HG02610 (cell line): ENCODE results near the gene TLE5.
A peak's percentile ranks its signal among the peaks of the same experiment; 100 is the strongest.
"Not testable (repeated sequence)": the region's sequence is repeated elsewhere in the genome, so short reads cannot be mapped to it uniquely, and the experiment has no call there.

Source experiments
- ATAC-seq: cut with Tn5 transposase; IDR thresholded peaks from one replicate; pipeline ENCODE4 v1.9.1; 2021; ENCODE audit warnings: mild to moderate bottlenecking, moderate library complexity; ENCODE audit not compliant: unreplicated experiment

Gene TLE5

DNA sequence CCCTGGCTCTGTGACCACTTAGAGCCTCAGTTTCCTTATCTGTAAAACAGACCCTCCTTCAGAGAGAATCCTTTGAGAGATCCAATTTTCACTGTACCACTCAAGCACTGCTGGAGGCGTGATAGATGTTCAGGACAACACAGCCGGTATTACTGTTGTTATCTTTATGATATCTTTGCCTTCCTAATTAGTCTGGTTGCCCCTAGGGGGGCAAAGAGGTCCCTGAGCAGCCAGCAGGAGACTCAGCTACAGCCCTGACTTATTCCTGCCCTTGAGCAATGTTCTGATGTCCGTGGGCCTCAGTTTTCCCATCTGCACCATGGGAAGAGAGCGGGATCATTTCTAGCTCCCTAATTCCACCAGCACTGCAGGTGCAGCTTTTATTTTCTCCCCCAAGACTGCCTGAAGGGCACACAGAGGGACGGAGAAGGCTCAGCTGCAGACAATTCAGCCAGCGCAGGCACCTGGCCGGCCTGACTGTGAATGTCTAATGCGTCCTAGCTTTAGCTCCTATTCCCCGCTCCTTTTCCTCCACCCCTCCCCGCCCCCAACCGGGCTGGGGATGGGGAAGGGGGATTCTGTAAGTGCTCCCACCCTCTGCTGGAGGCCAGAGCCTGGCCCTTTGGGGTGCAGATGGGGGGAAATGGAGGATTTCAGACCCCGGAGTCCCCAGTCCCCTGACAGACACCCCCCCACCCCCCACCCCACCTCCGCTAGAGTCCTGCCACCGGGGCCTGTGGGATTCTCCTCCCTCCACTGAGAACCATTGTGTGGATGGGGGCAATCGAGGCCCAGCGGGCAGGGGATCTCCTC is 16.2 kb downstream of the TLE5 start:
- ATAC-seq: no peak

DNA sequence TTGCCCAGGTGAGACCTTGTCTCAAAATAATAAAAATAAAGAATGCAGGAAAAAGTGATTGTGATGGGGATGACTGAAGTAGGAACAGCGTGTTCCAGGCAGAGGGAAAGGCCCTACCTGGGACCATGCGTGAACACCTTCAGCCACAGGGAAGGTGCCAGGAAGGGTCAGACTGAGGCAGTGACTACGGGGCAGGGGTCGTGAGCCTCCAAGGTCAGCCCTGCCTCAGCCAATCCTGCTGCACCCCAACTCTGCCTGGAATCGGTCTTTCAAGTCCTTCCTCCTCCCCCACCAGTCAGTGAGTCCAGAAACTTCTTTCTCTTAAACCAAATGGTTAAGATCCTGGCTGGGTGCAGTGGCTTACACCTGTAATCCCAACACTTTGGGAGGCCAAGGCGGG is 17.1 kb downstream of the TLE5 start:
- ATAC-seq: no peak

DNA sequence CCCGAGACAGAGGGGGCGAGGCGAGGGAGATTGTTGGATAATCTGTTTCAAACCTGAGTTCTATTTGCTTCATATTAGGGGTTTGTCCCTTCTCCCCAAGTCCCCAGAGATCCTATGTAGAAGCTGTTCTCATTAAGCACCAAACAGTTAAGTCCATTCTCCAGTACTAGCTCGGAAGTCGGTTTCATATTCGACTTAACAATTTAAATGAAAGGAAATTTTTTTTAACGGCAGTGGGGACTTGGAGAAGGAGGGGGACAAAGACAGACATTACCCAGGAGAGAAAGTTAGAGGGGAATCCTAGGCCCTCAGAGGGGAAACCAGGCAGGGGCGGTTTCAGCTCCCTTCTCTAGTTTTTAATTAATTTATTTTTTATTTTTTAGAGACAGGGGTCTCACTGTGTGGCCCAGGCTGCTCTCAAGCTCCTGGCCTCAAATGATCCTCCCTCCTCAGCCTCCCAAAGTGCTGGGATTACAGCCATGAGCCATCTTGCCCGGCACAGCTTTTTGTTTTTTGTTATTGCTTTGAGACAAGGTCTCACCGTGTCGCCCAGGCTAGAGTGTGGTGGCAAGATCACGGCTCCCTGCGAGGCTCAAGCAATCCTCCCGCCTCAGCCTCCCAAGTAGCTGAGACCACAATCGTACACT is 19.6 kb downstream of the TLE5 start:
- ATAC-seq: no peak

DNA sequence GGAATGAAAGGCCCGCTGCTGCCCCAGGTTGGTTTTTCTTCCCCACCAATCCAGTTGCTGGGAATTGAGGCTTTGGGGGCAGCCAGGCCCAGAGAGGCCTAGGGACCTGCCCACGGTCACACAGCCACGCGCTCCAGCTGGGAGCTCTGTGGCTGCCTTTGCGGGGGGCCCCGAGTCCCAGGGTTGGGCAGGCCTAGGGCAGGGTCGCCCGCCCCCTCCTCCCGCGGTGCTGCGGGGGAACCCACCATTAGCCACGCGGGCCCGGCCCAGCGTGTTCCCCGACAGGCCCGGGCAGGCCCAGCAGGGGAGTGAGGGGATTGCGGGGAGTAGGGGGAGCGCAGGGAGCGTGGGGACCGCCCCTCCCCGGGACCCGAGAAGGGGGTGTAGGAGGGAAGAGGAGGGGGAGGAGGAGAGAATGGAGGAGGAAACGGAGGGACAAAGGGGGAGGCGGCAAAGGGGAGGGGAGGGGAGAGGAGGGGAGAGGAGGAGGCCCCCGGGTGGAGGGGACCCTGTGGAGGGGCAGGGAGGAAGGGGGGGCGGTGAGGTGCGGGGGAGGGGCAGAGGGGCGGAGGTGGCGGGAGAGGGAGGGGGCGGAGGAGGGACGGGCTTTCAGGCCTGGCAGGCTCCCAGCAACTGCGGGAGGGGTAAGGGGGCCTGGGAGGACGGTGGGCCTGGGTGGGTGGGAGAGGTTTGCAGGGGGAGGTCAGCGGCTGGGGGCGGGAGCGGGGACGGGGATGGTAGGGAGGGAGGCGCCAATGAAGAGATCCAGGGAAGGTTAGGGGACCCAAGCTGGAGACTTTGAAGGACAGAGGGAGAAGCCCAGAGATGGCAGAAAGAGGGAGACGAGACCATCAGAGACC is 20.3 kb downstream of the TLE5 start:
- no peak for ATAC-seq

DNA sequence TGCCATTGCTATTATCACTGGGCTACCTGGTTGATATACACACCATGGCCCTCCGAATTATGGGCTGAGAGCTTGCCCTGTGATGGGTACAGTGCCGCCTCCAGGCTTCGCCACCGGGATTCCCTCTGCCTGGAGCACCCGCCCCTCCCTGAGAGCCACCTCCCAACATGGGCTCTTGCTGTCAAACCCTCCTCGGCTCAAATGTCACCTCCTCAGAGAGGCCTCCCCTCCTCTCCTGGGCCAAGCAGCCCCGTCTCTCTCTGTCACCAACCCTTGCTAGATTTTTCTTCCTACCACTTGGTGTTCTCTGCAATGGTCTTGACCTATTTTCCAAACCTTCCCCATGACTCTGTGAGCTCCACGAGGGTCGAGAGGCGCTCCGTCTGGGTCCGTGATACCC is 21.0 kb downstream of the TLE5 start:
- ATAC-seq: no peak

DNA sequence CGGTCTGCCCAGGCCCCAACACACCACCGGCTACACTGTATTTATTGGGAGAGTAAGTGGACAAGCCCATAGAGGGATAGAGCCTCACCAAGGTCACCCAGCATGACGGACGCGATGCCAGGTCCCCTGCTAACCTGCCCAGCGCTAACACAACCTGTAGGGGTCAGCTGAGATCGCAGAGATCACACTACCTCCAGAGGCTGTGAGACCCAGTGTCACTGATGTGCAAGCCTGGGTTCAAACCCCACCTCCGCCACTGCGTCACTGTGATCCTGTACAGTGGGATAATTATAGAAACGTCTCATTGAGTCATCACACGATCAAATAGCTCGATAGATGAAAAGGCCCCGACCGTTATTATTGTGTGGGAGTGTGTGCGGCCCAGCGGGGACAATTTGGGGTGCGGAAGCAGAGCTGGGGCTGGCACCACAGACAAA is 22.6 kb downstream of the TLE5 start:
- ATAC-seq: no peak

DNA sequence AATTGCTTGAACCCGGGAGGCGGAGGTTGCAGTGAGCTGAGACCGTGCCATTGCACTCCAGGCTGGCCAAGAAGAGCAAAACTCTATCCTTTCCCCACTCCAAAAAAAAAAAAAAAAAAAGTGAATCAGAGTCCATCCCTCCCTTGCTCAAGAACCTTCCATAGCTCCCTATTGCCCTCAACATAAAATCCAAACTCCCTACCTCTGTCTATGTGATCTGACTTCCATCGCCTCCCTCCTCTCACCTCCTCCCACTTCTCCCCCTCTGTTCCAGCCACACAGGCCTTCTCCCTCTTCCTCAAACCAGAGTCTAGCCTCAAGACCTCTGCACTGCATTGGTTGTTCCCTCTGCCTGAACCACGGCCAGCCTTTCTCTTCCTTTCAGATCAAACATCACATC is 23.2 kb downstream of the TLE5 start:
- ATAC-seq: no peak

DNA sequence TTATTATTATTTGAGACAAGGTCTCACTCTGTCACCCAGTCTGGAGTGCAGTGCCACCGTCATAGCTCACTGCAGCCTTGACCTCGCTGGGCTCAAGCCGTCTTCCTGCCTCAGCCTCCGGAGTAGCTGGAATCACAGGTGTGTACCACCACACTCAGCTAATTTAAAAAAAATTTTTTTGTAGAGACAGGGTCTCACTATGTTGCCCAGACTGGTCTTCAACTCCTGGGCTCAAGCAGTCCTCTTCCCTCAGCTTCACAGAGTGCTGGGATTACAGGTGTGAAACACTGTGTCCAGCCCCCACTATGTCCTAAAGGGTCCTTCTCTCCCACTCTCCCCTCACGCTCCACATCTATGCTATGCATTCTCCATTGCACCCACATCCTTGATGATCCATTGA is 24.1 kb downstream of the TLE5 start:
- no peak for ATAC-seq

DNA sequence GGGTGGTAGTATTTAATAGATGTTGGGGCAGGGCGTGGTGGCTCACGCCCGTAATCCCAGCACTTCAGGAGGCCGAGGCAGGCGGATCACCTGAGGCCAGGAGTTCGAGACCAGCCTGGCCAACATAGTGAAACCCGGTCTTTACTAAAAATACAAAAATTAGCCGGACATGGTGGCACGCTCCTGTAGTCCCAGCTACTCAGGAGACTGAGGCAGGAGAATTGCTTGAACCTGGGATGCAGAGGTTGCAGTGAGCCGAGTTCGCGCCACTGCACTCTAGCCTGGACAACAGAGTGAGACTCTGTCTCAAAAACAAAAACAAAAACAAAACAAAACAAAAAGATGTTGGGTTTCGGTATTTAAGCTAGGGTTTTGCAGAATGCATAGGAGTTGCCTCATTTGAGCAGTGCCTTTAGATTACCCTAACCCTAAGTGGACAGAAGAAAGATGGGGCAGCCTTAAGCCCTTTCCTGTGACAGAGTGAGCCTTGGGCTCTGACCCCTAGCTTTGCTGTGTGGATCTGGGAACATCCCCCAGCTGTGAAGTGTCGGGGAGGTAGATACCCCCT is 25.2 kb downstream of the TLE5 start:
- ATAC-seq: not testable (repeated sequence)

DNA sequence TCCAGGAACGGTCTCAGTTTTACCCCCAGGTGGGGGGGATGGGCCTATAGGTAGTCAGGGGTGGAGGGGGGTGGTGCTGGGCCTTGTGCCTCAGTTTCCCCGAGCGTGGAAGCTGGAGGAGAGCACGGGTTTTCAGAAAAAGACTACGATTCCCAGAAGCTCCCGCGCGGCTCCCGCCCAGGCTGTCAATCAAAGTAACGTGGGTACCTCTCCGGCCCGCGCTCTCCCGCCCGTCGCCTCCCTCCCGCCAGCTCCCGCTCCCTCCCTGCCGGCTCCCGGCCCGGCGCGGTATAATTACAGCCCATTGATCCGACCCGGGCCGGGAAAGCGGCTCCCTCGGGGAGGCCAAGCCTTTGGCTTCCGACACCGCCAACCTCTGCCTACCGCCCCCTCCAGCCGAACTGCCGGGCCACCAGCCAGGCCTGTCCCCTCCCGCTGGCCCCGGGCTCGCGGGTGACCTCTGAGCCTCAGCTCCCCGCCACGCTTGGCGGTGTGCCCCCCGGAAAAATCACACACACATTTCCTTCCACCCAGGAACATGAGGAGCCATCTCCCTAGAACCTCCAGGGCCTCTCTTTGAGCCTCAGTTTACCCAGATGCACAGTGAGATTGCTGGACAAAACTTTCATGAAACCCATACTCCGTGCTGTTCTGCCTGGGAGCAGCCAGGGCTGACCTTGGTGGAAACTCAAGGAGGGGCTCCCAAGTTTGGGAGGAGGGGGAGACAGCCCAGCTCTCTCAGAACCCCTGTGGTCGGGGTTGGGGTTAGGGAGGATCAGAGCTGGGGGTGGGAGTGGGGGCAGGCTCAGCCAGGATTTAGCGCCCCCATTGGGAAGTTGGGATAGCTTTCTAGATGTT is 25.9 kb downstream of the TLE5 start:
- ATAC-seq: peak; percentile 38

DNA sequence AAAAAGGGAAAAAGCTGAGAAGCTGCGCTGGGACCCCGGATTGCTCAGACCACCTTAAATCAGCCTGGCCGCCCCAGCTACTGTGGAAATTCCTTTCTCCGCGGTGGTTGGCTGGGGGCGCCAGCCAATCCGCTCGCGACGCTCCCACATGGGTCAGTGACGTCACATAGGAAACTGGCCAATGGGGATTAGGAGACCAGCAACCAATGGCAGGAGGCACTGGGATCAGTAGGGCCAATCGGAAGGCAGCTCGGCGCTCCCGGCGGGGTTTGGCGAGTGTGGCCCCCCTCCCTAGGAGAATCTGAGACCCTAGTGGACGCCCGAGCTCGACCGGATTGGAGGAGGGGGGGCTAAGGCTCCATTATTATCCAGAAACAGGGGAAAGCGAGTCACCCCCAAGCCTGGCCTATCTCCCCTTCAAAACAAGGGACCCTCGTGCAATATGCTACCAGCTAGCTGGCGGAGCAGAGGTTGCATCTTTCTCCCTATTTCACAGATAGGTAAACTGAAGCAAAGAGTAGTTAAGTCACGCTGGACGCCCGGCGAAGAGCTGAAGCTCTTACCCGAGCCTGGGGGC is 26.7 kb downstream of the TLE5 start:
- peak; percentile 82 for ATAC-seq

DNA sequence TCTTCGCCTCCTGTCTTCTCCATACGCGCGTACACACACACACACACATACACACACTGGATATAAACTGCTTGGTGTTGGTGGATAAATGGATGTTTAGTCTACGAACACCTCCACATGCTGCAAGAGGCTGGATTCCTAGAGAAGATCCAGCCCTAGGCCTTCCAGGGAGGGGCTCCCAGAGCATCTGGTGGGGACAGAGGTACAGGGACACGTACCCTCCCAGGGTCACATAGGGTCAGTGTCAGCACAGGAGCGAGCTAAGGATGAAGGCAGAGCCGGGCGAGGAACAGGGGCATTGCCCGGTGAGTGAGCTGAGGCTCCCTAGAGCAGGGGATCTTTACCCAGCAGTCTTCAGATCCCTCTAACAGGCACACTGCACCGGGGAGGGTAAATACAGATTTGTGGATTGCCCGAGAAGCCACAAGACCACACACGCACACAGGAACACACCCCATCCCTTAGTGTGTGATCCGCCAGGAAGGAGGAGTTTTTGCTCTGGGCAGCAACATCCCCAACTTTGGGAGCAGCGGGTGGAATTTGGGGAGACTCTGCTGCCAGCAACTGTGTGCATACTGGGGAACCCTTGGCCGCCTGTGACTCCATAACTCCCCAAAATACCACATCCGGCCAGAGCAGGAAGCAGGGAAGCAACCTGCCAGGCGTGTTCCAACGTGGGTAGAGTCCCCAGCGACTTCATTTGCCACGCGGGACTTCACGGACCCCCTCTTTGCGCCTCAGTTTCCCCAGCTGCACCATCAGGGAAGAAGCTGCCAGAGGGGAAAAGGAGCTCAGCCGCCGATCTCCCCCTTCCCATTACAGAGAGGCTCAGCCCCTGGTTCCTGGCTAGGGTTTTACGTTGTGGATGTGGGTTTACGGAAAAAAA is 27.4 kb downstream of the TLE5 start:
- ATAC-seq: no peak

DNA sequence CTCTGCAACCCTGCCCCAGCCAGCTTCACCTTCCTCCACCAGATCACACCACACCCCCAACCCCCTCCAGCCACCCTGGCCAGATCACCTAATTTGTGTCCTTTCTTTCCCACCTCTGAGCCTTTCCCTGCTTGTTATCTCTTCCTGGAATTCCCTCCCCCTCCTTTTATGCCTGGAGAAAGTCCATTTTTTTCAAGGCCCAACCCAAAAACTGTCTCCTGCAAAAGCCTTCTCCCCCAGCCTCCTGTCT is 28.0 kb downstream of the TLE5 start:
- no peak for ATAC-seq

DNA sequence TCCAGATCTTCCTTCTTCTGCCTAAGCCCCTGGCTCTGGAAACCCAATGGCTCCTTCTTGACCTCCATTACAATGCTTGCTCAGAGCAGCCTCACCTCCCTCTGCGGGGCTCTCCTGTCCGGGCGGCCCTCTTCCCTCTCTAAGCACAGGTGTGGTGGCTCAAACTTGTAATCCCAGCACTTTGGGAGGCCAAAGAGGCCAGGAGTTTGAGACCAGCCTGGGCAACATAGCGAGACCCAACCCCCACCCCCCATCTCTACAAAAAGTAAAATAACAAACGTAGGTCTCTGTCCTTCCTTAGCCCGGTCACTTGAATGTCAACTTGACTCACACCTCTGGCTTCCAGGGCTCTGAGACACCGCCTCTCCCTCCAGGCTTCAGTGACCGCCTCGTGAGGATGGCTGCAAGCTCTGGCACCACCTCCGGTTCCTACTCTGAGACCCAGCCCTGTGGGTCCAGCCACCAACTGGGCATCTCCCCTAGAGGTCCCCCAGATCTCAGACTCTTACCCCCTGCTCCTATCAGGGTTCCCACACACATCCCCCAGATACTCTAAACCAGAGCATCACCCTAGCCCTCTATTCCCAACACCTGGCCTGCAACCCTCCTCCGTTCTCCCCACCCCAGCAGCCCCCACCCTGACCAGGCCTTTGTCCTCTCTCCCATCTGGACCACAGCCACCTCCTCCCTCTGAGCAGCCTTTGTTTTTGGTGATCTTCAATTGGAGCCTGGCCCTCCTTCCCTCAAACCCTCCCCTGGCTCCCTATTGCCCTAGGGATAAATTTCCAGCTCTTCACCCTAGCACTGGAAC is 28.5 kb downstream of the TLE5 start:
- ATAC-seq: no peak

DNA sequence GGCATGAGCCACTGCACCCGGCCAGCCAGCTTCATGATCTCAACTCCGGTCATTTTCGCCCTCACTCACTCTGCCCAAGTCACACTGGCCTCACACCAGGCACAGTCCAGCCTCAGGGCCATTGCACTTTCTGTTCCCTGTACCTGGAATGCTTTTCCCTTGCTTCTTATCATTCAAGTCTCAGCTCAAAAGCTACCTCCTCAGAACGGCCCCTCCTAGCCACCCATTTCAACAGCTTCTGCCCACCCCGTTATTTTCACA is 30.8 kb downstream of the TLE5 start:
- no peak for ATAC-seq

DNA sequence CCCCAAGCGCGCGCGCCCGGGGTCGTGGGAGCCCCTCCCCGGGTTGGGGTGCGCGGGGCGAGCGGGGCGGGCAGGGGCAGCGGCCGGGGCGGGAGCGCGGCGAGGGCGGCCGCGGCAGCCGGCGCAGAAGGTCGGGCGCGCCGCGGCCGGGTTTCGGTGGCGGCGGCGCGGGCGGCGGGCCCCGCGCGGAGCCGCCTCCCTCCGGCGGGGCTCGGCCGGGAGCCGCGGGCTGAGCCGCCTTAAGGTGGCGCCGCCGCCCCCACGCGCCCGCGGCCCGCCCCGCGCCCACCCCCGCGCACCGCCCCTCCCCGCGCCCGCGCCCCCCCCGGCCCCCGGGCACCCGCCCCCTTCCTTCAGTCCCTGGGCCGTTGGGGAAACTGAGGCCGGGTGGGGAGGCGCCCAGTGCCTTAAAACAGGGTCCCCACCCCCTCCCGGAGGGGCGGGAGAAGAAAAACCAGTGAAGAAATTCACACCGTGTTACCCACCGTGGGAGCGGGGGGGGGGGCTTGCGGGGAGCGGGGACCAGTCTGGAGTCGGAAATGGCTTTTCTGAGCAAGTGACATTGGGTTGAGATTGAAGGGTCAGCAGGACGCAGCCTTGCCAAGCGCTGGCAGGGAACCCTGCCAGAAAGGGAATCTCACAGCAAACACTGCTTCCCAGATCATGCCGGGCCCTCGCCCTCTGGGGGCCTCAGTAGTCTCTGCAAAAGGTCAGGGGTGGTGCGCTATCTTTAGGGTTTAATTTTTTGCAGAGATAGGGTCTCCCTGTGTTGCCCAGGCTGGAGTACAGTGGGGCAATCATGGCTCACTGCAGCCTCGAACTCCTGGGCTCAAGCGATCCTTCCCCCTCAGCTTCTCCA is 33.0 kb downstream of the TLE5 start, which contains the start of gene TLE2:
TLE2 (minus strand) TSS at position 216 of the 859 bp plus-strand sequence. CDS start 376 bp downstream, outside the sequence.
- ATAC-seq: no peak

DNA sequence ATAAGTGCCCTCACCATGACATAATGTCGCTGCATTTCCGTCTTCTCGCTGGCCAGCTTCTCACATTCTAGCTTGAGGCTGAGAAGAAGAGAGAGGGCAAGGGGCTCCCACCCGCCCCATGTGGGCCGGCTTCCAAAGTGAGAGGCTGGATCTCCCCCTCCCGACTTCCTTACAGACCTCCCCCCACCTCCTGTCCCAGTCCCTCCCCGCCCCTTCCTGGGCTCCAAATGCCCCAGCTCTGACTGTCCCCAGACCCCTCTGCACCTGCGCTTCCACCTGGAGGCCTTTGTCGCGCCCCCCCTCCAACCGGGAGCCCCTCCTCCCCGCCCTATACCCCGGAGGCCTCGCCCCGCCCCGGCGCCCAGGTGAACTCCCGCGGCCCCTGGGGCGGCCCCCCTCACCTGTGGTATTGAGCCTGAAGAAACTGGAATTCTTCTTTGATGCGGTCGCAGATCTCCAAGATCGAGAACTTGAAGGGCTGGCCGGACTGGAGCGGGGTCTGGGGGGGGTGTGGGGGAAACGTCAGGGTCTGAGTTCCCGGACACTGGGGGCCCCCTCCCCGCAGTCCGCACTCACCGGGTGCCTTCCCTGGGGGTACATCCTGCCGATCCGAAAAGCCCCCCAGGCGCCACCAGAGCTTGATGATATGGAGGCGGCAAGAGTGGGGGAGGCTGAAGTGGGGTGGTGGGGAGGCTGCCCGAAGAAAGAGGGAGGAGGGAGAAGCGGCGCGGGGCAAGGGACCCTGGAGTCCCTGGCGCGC is 33.8 kb downstream of the TLE5 start:
- ATAC-seq: no peak
